Measurements from ENCODE around the gene CACNA1I. TPM values are rescaled to one million over a fixed set of nuclear protein-coding genes. Genes with fewer than 3 reads are reported as not detected.

CACNA1I gene
- total and polyA plus RNA-seq, 2 donors (not counting 3 experiments of a cell fraction or from before 2014, with no cell fraction given) = not detected

DNA sequence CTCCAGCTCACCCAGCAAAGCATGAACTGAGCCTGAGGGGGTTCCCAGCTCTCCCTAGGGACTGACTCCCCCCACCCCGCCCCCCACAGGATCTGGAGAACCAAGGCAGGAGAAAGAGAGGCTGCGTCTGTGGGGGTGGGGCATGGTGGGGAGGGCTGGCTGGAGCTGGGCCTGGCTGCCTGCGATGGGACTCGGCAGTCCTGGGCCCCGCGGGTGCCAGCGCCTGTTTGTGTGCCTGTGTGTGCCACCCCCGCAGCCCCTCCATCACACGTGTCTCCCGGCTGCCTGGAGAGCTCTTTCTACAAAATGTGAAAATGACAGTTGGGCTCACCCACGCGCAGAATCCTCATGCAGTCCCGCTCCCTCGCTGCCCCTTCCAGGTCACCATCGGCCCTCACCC, 46.8 kb downstream of the CACNA1I start:
- intact Hi-C loops (cut with micrococcal nuclease) (no loop called here), dilution Hi-C loops (cut with MboI; ENCODE audit: extremely low pct_ligation_motif_present, low sequenced_read_pairs) (no loop called here)
- DNase-seq (ENCODE audit: low read depth, low spot score) (no peak), FAIRE-seq (no peak)
- no peaks in the 10 kb centered on the region for H3K79me2 ChIP-seq (ENCODE audit: control insufficient read depth, insufficient read depth, low read length)
- BruUV-seq (replicated peaks) = no TSS peak
- H3K4me3 ChIP-seq (replicated peaks in 1 of 3; ENCODE audit: insufficient read depth in 1 of 3, low read depth in 1 of 3, low read length in 3 of 3) = no peak overlapping the region
- no peaks in the 10 kb centered on the region for H3K4me1 ChIP-seq (ENCODE audit: control insufficient read depth, extremely low read depth, insufficient read depth, low read length)
- ChIA-PET POLR2A (no interaction called here), CTCF (no interaction called here)
- H3K36me3 ChIP-seq (ENCODE audit: control insufficient read depth in 2 of 2, extremely low read depth in 1 of 2, insufficient read depth in 2 of 2, low read length in 2 of 2) = no peaks in the 10 kb centered on the region
- no peaks in the 10 kb centered on the region for H3K9me3 ChIP-seq (replicated peaks; ENCODE audit: control insufficient read depth, insufficient read depth, low read length)
- H3K9ac ChIP-seq (replicated peaks; ENCODE audit: extremely low read depth, insufficient read depth, low read length) = no peak overlapping the region
- no peak overlapping the region for H2AFZ ChIP-seq (ENCODE audit: low read depth, low read length)
- TF ChIP-seq, protein P1, sequence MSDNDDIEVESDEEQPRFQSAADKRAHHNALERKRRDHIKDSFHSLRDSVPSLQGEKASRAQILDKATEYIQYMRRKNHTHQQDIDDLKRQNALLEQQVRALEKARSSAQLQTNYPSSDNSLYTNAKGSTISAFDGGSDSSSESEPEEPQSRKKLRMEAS (IDR thresholded peaks at IDR 0.05; ENCODE audit: insufficient read depth, insufficient read length) = no peak
- TF ChIP-seq POLR2A (IDR thresholded peaks at IDR 0.05; ENCODE audit: low read depth, low read length) (no peak), FOS (IDR thresholded peaks at IDR 0.05; ENCODE audit: borderline replicate concordance, insufficient read depth, low read length) (no peak), EZH2 (IDR thresholded peaks at IDR 0.05; ENCODE audit: borderline replicate concordance, low read depth, low read length, severe bottlenecking) (no peak), MYC (IDR thresholded peaks at IDR 0.05; ENCODE audit: low read depth, low read length) (no peak), POLR2AphosphoS5 (IDR thresholded peaks at IDR 0.05; ENCODE audit: insufficient read depth, low read depth, low read length) (no peak), GATA2 (IDR thresholded peaks at IDR 0.05; ENCODE audit: insufficient read depth, insufficient read length, low read depth, low read length) (no peak), JUN (IDR thresholded peaks at IDR 0.05; ENCODE audit: borderline replicate concordance, insufficient read depth, insufficient read length, low read depth) (no peak)
- TF ChIP-seq, protein P2, sequence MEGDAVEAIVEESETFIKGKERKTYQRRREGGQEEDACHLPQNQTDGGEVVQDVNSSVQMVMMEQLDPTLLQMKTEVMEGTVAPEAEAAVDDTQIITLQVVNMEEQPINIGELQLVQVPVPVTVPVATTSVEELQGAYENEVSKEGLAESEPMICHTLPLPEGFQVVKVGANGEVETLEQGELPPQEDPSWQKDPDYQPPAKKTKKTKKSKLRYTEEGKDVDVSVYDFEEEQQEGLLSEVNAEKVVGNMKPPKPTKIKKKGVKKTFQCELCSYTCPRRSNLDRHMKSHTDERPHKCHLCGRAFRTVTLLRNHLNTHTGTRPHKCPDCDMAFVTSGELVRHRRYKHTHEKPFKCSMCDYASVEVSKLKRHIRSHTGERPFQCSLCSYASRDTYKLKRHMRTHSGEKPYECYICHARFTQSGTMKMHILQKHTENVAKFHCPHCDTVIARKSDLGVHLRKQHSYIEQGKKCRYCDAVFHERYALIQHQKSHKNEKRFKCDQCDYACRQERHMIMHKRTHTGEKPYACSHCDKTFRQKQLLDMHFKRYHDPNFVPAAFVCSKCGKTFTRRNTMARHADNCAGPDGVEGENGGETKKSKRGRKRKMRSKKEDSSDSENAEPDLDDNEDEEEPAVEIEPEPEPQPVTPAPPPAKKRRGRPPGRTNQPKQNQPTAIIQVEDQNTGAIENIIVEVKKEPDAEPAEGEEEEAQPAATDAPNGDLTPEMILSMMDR (IDR thresholded peaks at IDR 0.05; ENCODE audit: extremely low read depth in 1 of 2, insufficient read depth in 1 of 2, low read depth in 1 of 2, low read length in 2 of 2) = no peak
- H3K27me3 ChIP-seq (ENCODE audit: control insufficient read depth in 2 of 2, insufficient read depth in 2 of 2, low read length in 2 of 2) = peaks cover 0 to 2% of the 10 kb centered on the region in 2 experiments
- H3K4me2 ChIP-seq (ENCODE audit: insufficient read depth, low read length) = no peak overlapping the region
- H4K20me1 ChIP-seq (replicated peaks; ENCODE audit: control insufficient read depth, extremely low read depth, insufficient read depth, low read length) = no peaks in the 10 kb centered on the region
- H3K27ac ChIP-seq (ENCODE audit: insufficient read depth, low read depth, low read length) = no peak overlapping the region
- H3K9me1 ChIP-seq (replicated peaks; ENCODE audit: control insufficient read depth, extremely low read depth, insufficient read depth, low read length) = no peaks in the 10 kb centered on the region
